ENCODE results near the gene APOE. TPM values are rescaled to one million over a fixed set of nuclear protein-coding genes. Genes with fewer than 3 reads are reported as not detected.

The APOE gene
- total and polyA plus RNA-seq, 2 of the 13 experiments (the other 11 are each of a cell fraction or from before 2014, with no cell fraction given) = 1,328 to 1,470 TPM

DNA sequence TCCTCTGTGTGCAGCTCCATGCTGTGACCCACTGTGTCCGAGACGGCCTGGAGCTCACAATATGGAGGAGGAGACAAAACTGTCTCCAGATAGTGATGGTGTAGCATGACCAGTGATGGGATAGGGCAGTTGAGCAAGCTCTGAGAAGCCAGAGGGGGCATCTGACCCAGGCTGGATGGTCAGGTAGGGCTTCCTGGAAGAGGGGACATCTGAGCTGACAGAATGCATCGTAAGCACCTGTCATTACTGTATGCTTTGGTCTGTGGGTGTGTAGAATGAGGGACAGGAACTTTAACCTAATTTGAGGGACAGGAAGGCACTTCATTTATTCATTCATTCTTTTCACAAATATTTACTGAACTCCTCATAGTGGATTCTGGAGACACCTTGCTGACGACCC, 21.0 kb upstream of the APOE start:
- FAIRE-seq = no peak
- in situ Hi-C loops (cut with HindIII; ENCODE audit: extremely low pct_ligation_motif_present, low pct_unique_long_range_greater_than_20kb) = no loop called here
- WGBS (ENCODE audit: low lambda C conversion rate) = 95% methylated on average over 4 of the region's 4 CpGs
- H3K27ac ChIP-seq (ENCODE audit: extremely low read length, insufficient read depth, low read length) = peak overlapping the region; percentile 18
- no peaks in the 10 kb centered on the region for H3K27me3 ChIP-seq (ENCODE audit: control insufficient read depth in 1 of 2, insufficient read depth in 2 of 2, low read length in 2 of 2)
- no peak overlapping the region for H2AFZ ChIP-seq (ENCODE audit: low read length)
- DNase-seq (ENCODE audit: low spot score) = no peak
- peaks cover 19% of the 10 kb centered on the region for H3K4me1 ChIP-seq (ENCODE audit: insufficient read depth, low read length)
- no peak overlapping the region for H3K9ac ChIP-seq (ENCODE audit: insufficient read depth, low read depth, low read length)
- no peaks in the 10 kb centered on the region for H3K9me3 ChIP-seq (ENCODE audit: low read length)
- no peak overlapping the region for H3K4me2 ChIP-seq (ENCODE audit: low read depth, low read length)
- no peak overlapping the region for H3K4me3 ChIP-seq (replicated peaks in 1 of 3; ENCODE audit: insufficient read depth in 1 of 3, low read depth in 2 of 3, low read length in 3 of 3)
- ChIA-PET POLR2A (interaction anchor here (0.9 to 1.7 kb wide), 3 partner anchors 10 to 39 kb away, joined by 3 to 6 read pairs (median 6); partner anchors contain the start of genes APOE and NECTIN2), CTCF (ENCODE audit: low intra/inter-chr PET ratio, low total read pairs) (no interaction called here)
- peak; percentile 60 for TF ChIP-seq ZFP36 (IDR thresholded peaks at IDR 0.05; ENCODE audit: borderline replicate concordance, low read depth, low read length, partially characterized antibody)
- no peak for TF ChIP-seq HNRNPUL1 (IDR thresholded peaks at IDR 0.05; ENCODE audit: low read depth, low read length)
- H4K20me1 ChIP-seq (ENCODE audit: insufficient read depth, low read length) = no peaks in the 10 kb centered on the region
- H3K79me2 ChIP-seq (ENCODE audit: insufficient read depth, low read length) = no peaks in the 10 kb centered on the region
- intact Hi-C loops (cut with micrococcal nuclease; ENCODE audit: unreplicated experiment) = no loop called here
- peaks cover 5 to 20% of the 10 kb centered on the region in 2 experiments; a peak in 3 of 5 replicates for H3K36me3 ChIP-seq (replicated peaks in 1 of 2; ENCODE audit: control insufficient read depth in 1 of 2, insufficient read depth in 2 of 2, low read length in 2 of 2)
- ATAC-seq = no peak
- no TSS peak for BruUV-seq (replicated peaks)

DNA sequence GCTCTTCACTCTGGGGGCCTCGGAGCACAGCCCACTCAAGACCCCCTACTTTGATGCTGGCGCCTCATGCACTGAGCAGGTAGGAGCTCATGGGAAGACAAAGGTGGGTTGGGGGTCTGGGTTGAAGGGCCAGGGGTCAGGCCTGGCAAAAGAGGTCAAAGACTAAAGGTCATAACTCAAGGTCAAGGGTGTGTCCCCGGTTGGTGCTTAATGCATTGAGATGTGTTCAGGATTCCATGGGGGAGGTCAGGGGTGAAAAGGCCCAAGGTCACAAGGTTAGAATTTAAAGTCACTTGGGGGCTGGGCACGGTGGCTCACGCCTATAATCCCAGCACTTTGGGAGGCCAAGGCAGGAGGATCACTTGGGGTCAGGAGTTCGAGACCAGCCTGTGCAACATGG, 19.5 kb upstream of the APOE start:
- H3K9me3 ChIP-seq (ENCODE audit: low read length) = no peaks in the 10 kb centered on the region
- BruUV-seq (replicated peaks) = no TSS peak
- FAIRE-seq (no peak), DNase-seq (ENCODE audit: low spot score) (no peak), ATAC-seq (no peak)
- CTCF ChIA-PET (ENCODE audit: low intra/inter-chr PET ratio, low total read pairs) = no interaction called here
- H3K4me3 ChIP-seq (replicated peaks in 1 of 3; ENCODE audit: insufficient read depth in 1 of 3, low read depth in 2 of 3, low read length in 3 of 3) = no peak overlapping the region
- intact Hi-C loops (cut with micrococcal nuclease; ENCODE audit: unreplicated experiment) = no loop called here
- no peaks in the 10 kb centered on the region for H3K27me3 ChIP-seq (ENCODE audit: control insufficient read depth in 1 of 2, insufficient read depth in 2 of 2, low read length in 2 of 2)
- in situ Hi-C loops (cut with HindIII; ENCODE audit: extremely low pct_ligation_motif_present, low pct_unique_long_range_greater_than_20kb) = no loop called here
- no peak overlapping the region for H3K4me2 ChIP-seq (ENCODE audit: low read depth, low read length)
- H3K36me3 ChIP-seq (replicated peaks in 1 of 2; ENCODE audit: control insufficient read depth in 1 of 2, insufficient read depth in 2 of 2, low read length in 2 of 2) = peaks cover 5 to 20% of the 10 kb centered on the region in 2 experiments; a peak in 3 of 5 replicates
- TF ChIP-seq NR2F6 (IDR thresholded peaks at IDR 0.05) = peak; percentile 23; the same call in 1 of the 2 replicates
- TF ChIP-seq NR2F6 (CRISPR knock-in tag; IDR thresholded peaks at IDR 0.05) = no peak
- no peak for TF ChIP-seq ZNF773 (CRISPR knock-in tag; IDR thresholded peaks at IDR 0.05; ENCODE audit: borderline replicate concordance)
- H4K20me1 ChIP-seq (ENCODE audit: insufficient read depth, low read length) = no peaks in the 10 kb centered on the region
- H2AFZ ChIP-seq (ENCODE audit: low read length) = no peak overlapping the region
- WGBS (ENCODE audit: low lambda C conversion rate) = 97% methylated on average over 6 of the region's 6 CpGs
- no peak overlapping the region for H3K27ac ChIP-seq (ENCODE audit: extremely low read length, insufficient read depth, low read length)
- H3K4me1 ChIP-seq (ENCODE audit: insufficient read depth, low read length) = peaks cover 23% of the 10 kb centered on the region
- H3K79me2 ChIP-seq (ENCODE audit: insufficient read depth, low read length) = no peaks in the 10 kb centered on the region
- H3K9ac ChIP-seq (ENCODE audit: insufficient read depth, low read depth, low read length) = no peak overlapping the region
- POLR2A ChIA-PET = no interaction called here

All from HepG2 (cell line).